HG02970 (cell line): ENCODE measurements around the gene KHNYN.

Source experiments
- ATAC-seq: cut with Tn5 transposase; IDR thresholded peaks from one replicate; pipeline ENCODE4 v1.9.1; 2021; ENCODE audit warnings: mild to moderate bottlenecking, moderate library complexity, moderate number of reproducible peaks; ENCODE audit not compliant: unreplicated experiment, low FRiP score

KHNYN gene

DNA sequence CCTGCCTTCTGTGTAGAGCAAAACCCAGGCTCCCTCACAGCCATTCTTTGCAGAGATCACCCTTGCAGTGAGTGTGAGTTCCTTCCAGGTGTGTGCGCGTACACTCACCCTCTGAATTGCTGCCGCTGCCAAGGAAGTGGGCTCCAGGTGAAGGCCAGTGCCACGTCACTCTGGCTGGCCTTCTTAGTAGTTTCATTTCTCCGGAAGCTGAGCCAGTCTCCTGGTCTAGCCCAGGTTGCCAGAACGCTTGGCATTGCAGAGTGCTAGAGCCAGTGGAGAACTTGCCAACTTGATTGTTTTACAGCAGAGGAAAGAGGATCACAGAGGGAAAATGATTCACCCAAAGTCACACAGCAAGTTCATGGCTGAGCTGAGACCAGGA, 11.3 kb upstream of the KHNYN start:
- no peak for ATAC-seq

DNA sequence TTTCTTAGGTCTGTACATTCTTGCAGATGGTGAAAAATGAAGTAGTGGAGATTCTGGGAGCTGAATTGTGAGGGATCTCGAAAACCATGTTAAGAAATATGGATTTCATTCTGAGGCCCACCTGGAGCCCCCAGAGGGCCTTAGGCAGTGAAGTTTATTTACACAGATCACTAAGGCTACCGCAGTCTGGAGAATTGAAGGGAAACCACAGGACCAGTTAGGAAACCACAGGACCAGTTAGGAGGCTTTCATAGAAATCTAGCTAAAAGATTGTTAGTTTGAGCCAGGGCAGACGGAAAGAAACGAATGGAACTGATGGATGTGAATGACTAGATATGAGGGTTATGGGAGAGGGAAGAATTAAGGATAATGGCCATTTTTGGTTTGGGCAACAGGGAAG, 7.5 kb upstream of the KHNYN start:
- no peak for ATAC-seq

DNA sequence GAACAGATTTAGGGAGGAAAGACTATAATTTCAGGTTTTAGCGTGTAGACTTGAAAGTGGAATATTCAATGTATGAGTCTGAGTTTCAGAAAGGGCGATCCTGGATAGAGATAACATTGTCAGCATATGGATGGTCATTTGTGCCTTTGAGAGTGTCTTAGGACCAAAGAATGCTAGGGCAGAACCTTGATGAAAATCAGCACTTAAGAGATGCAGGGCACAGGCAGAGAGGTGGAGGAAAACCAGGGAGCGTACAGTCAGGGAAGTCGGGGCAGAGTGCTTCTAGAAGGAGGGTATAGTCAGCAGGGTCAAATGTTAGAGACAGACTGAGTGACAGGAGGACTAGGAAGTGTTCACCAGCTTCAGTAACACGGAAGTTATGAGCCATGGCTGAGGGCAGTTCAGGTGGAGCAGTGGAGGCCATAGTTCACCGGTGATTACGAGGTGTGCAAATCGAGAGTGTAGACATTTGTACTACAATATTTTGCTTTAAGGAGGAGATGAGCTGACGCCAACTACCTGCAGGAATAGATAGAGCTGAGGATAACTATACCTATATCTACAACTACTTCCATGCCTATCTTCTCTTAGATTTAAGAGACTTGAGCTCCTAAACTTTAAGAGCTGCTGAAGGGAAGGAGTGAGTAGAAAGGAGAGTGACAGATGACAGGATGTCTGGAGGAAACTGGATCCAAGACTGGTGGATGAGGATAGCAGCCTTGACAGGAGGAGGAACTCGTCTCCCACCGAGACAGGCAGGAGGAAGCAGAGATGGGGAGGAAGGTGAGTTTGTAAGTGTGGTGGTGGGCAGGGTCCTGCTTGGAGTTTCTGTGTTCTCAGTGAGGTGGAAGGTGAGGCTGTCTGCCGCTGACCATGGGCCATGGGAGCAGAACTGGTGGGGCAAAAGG, 6.8 kb upstream of the KHNYN start:
- ATAC-seq: no peak

DNA sequence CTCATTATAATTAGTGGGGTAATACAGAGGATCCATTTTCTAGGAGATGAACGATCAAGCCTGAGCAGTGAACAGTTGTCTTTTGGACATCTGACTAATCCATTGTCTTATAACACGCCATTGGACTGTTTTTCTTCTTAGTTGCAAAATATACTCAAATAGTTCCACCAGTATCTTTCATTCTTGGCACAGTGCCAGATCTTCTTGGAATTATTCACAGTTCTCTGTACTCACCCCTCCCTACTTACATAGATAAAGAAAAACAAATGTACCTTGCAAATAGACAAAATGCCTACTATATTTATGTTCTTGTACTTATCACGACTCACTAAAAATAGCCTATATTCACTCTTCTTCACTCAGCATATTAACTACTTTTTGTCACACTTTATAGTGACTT, 4.0 kb upstream of the KHNYN start:
- no peak for ATAC-seq

DNA sequence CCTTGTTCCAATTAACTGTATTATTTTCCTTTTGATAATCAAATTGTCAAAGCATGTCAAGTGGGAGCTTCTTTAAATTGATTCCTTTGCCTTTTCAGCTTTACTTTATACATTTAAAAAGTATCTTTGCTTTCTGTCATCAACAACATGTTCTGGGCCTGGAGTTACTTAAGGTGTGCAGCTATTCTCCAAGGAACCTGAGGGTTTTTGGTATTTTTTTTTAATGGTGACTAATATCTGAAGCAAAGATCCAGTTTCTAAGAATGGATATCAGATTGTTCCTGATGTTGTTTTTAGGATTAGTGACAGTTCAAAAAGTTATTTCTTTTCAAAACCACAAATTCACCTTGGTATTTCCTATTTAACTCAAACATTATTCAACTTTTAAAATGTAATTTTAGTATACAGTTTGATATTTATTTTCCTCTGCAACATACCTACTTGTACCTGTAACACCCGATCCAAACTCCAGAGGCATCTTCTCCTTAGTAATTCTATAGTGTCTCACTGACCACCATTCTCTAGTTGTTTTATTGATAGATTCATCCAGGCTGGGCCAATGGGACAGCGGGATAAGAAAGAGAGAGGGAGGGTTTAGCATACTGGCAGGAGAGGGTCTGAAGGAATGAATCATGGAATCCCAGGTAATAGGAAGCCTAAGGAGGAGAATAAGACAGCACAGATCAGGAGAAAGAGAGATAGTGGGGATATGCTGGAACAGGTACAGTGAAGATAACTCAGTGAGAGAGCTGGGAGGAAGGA, 3.4 kb upstream of the KHNYN start:
- ATAC-seq: no peak

DNA sequence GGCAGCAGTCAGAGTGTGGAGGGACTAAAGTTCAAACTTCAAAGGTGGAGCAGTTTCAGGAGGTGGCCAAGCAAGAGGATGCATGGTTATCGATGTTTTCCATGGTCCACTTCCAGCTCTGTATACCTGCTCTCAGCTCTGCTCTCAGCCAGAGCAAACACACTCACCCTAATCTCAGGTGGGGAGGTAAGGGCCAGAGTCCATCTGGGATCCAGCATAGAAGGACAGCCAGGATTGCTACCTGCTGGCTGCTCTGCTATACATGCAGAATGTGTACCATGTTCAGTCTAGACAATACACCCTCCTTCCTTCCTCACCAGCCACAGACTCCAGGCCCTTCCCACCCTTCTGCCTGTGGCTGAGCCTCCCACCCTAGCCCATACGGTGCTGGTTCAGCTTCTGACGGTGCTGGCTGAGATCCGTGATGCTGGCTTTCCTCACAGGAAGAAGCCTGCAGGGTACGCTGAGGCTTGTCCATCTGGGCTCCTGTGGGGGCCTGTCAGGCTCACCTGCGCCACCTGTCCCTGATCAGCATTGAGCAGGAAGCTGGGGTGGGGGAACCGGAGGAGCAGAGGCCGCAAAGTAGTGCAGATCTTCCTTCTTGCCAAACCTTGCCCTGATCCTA, 2.7 kb upstream of the KHNYN start:
- ATAC-seq: no peak

DNA sequence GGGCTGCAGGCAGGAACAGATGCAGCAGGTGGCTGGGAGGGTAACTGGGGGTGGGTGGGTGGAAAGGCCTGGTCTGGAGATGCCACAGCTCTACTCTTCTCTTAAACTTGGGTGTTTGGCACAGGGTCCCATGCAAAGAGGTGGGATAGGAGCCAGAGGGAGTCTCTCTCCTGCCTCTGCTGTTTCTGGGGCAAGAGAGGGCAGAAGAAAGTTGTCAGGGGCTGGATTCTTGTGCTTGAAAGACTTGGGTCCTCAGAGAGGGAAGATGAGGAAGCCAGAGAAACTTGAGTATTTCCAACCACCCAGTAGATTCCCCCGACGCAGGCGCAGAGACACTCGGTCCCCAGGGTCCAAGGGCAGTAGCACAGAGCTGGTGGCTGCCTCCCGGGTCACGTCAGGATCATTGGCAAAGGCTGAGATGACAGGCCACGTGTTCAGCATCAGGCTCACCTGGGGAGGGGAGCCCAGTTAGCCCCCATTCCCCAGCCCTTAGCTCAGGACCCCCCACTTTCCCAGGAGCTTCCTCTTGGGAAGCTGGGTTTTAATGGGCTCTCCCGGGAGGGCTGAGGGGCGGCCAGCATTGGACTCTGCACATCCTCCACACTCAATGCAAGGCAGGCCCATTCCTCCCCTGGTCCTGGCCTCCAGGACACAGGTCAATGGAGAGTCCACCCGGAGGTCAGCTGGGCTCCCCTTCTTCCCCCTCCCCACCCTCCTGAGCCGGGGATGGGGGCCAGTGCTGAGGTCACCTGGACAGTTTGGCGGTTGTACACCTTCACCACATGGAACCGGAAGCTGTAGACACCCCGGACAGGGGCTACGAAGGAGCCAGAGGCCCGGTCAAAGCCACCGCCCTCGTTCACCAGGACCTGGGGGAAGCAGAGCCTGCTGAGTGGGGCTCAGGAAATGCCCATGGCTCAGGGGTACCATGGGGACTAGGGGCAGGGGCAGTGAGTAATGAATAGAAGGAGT, 1.9 kb upstream of the KHNYN start:
- no peak for ATAC-seq

DNA sequence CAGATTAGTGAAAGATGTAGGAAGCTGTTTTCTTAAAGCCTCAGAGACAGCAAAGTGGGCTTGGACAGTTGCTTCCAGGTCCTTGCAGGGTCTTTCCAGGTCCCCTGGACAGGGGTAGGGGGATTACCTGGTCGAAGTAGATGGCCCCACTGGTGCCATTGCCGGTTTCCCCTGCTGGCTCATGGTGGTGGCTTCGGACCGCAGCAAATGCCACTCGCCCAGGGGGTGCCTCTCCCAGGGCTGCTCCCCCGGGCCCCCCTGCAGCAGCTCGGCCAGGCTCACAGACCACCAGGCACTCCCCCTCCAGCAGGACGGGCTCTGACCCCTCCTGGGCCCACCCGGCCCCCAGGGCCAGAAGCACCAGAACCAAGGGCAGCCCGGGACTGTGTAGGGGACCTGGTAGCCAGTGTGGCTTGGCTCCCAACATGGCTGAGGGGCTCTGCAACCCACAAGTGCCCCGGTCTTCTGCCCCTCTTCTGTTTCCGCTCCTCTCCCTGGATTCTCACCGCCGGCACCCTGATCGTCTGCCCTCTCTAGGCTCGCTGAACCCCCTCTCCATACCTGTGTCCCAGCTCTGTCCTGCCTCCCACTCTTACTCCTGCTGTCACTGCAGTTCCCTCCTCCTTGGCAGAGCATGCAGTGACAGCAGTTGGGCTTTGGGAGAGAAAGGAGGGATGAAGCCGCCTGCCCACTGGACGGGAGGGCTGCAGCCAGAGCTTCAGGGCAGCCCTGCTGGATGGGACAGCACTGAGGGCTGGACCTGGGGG, 943 bp upstream of the KHNYN start:
- no peak for ATAC-seq

DNA sequence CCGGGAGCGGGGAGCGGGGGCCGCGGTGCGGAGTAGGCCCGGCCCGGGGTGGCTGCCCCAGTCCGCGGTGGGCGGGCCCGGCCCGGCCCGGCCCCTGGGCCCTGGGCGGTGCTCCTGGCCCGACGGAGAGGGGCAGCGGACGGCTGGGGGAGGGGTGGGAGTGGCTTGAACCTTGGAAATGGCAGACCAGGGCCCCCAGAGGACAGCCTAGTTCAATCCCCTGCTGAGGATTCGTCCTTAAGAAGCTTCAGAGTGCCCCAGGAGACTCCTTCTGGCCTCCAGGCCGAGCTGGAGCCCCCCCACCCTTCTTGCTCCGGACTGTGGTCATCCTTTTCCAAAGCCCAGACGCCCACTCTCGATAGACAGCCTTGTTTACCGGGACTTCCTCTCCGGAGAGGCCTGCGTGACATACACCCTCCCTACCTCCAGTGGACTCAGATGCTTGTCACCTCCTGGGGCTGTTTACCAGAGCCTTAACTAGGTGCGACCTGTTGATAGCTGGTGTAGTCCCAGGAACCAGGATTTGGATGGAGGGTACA, 458 bp downstream of the KHNYN start:
- peak; percentile 45 for ATAC-seq

DNA sequence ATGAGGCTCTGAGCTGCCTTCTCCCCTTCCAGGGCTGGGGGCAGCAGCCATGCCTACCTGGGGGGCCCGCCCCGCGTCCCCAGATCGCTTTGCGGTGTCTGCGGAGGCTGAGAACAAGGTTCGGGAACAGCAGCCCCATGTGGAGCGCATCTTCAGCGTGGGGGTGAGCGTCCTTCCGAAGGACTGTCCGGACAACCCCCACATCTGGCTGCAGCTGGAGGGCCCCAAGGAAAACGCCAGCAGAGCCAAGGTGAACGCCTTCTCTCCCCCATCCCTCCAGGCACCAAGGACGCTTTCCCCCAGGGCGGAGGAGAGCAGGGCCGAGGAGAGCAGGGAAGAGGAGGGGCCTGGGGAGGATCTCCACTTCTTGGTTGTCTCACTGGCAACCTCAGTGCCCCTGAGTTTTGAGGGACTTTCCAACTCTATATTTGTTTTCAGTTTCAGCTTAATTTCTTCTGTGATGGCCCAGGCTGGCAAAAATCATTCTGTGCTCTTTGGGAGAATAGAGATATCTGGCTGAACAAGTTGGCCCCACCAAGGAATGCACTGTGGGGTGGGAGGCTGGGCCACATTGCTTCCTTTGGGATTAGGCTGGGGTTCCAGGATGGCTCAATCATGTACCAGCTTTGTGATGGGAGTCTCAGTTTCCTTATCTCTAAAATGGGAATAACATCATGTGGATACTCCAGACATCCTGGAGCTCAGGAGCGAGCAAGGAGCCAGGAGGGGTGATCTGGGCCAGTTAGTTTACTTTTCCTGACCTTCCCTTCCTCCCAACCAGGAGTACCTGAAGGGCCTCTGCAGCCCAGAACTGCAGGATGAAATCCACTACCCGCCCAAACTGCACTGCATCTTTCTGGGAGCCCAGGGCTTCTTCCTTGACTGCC, 1.2 kb downstream of the KHNYN start:
- ATAC-seq: no peak

DNA sequence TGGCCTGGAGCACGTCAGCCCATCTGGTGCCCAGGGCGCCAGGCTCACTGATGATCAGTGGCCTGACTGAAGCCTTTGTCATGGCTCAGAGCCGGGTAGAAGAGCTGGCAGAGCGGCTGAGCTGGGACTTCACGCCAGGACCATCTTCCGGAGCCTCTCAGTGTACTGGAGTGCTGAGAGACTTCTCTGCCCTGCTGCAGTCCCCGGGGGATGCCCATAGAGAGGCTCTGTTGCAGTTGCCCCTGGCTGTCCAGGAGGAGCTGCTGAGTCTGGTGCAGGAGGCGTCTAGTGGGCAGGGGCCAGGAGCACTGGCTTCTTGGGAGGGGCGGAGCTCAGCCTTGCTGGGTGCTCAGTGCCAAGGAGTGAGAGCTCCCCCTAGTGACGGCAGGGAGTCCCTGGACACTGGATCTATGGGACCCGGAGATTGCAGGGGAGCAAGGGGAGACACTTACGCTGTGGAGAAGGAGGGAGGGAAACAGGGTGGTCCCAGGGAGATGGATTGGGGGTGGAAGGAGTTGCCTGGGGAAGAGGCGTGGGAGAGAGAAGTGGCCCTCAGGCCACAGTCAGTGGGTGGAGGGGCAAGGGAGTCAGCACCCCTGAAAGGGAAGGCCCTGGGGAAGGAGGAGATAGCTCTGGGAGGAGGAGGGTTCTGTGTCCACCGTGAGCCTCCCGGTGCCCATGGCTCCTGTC, 2.0 kb downstream of the KHNYN start:
- ATAC-seq: peak; percentile 45

DNA sequence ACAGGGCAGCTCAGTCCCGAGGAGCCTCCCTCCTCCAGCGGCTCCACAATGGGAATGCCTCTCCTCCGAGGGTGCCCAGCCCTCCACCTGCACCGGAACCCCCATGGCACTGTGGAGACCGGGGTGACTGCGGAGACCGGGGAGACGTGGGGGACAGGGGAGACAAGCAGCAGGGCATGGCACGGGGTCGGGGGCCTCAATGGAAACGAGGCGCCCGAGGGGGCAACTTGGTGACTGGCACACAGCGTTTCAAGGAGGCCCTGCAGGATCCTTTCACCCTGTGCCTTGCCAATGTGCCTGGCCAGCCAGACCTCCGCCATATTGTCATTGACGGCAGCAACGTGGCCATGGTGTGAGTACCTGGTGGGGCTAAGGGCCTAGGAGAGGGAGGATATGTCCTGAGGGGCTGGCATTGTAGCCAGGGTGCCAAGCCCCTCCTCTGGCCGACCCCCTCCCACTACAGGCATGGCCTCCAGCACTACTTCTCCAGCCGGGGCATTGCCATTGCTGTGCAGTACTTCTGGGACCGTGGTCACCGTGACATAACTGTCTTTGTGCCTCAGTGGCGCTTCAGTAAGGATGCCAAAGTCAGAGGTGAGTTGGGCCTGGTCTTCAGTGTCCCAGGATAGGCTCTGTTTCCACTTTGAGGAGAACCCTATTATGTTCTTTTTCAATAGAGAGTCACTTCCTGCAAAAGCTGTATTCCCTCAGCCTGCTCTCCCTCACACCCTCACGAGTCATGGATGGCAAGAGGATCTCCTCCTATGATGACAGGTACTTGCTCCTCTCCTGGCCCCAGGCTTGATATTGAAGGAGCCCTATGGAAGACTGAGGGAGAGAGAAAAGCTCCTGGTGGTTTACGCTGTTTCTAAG, 2.7 kb downstream of the KHNYN start:
- ATAC-seq: no peak

DNA sequence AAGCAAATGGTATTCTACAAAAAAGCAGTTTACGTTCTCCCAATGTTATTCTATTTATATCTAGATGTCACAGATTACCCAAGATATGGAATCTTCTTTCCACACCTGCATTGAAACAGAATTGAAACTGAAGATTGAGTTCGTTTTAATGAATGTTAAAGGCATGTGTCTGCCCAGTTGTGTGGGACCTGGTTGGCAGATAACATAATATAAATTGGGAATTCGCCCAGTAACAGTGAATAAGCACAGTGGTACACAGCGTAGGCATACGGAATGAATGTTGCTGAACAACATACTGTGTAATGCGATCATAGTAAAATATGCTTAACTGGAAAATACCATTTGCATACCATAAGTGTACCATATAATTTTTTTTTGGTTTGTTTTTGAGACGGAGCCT, 4.3 kb downstream of the KHNYN start:
- ATAC-seq: no peak

DNA sequence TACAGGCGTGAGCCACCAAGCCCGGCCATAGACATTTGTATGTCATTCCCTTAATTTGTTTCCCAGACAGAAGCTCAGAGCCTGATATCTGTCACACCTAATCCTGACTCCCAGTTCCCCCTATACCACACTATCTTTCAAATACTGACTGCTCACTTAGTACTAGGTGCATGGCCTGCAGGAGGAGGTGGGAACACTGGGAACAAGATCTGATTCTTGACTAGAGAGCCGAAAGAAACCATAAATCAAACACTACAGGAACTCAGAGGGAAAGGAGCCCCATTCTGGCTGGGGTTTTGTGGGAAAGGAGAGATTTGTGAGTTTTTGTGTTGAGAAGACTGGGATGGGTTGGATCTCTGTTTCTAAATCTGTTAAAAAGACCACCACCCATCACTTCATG, 4.9 kb downstream of the KHNYN start:
- ATAC-seq: no peak

DNA sequence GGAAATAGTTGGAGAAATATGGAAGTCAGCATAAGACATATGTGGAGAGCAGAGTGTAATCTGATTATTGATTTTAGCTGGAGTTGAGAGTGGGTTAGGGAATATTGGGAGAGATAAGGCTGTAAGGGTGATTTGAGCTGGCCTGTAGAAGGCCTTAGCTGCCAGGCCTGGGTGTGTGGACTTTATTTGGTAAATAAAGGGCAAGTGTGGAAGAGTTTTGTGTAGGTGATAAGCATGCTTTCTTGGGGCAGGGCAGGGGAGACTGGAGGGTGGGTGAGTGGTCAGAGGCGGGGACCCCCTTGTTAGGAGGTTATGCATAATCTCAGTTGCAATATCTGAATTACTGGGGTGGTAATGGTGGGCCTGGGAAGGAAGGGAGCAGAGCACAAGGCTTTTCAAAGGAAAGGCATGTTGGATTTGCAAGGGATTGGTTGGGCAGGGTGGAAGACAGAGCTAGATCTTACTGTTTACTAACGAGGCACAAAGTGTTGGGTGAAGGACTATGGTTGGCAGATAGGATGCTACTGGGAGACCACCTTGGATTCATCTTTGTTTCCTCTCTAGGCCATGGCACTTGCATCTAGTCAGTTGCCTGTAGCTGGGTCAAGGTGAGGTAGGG, 5.5 kb downstream of the KHNYN start:
- no peak for ATAC-seq

DNA sequence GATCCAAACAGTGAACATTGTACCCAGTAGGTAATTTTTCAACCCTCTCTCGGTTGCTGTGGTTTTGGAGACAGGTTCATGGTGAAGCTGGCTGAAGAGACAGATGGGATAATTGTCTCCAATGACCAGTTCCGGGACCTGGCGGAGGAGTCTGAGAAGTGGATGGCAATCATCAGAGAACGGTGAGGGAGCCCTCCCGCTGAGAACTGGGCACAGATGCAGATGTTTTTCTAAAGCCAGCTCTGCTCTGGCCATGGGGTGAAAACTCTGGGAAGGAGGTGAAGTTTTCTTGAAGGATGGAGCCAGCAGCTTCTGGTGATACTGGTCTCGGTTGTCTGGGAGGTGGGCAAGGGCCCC, 6.2 kb downstream of the KHNYN start:
- ATAC-seq: no peak
